Measurements from ENCODE around the gene UBLCP1. TPM values are rescaled to one million over a fixed set of nuclear protein-coding genes. Genes with fewer than 3 reads are reported as not detected.
"Not testable (repeated sequence)": the region's sequence is repeated elsewhere in the genome, so short reads cannot be mapped to it uniquely, and the experiment has no call there.

Gene UBLCP1
- total RNA-seq, 1 experiment from 2014 or later = 23.0 TPM

- ChIA-PET CTCF (no interaction called here), POLR2A (interaction anchor here (0.6 kb wide), 1 partner anchor 105 kb away, joined by 5 read pairs; no protein-coding TSS in a partner anchor)
Observed at GRCh38 chr5:159263569-159263905, 447 bp downstream of the UBLCP1 start.

GRCh38 chr5:159266764-159267163, 3.7 kb downstream of the UBLCP1 start:
- BruUV-seq (replicated peaks); DNase-seq; H3K27me3 Mint-ChIP-seq (ENCODE audit: insufficient read depth, unreplicated experiment); H3K9me3 Mint-ChIP-seq (ENCODE audit: unreplicated experiment); H3K27me3 ChIP-seq (replicated peaks; ENCODE audit: control insufficient read depth, insufficient read depth, low read length); H3K36me3 Mint-ChIP-seq (ENCODE audit: insufficient read depth, unreplicated experiment); H3K27ac Mint-ChIP-seq (ENCODE audit: unreplicated experiment); H3K36me3 ChIP-seq (ENCODE audit: control insufficient read depth, insufficient read depth, low read length); intact Hi-C loops (cut with micrococcal nuclease; ENCODE audit: unreplicated experiment); H3K4me3 Mint-ChIP-seq (ENCODE audit: unreplicated experiment); H3K4me3 ChIP-seq (ENCODE audit: low read depth, low read length); H3K9me3 ChIP-seq; POLR2A ChIA-PET; CTCF ChIA-PET: not testable (repeated sequence)
- H3K4me1 ChIP-seq = peaks cover 12% of the 10 kb centered on the region; the same call in 1 of the 2 replicates
- peaks cover 11% of the 10 kb centered on the region for H3K4me1 Mint-ChIP-seq (ENCODE audit: low read depth, unreplicated experiment)

More at GRCh38 chr5:159263569-159263905, 447 bp downstream of the UBLCP1 start:
- peaks cover 13% of the 10 kb centered on the region for H3K4me1 Mint-ChIP-seq (ENCODE audit: low read depth, unreplicated experiment)
- H3K36me3 Mint-ChIP-seq (ENCODE audit: insufficient read depth, unreplicated experiment) = peaks cover 7% of the 10 kb centered on the region
- TF ChIP-seq CTCF (IDR thresholded peaks at IDR 0.05; ENCODE audit: insufficient read depth in 1 of 2, low read depth in 1 of 2, low read length in 1 of 2, severe bottlenecking in 1 of 2, unreplicated experiment in 1 of 2) = no peak
- peak overlapping the region; percentile 95 for H3K27ac Mint-ChIP-seq (ENCODE audit: unreplicated experiment)
- Histone ChIP-seq H3K36me3 (ENCODE audit: control insufficient read depth, insufficient read depth, low read length) (no peaks in the 10 kb centered on the region), H3K4me3 (ENCODE audit: low read depth, low read length) (peak overlapping the region; percentile 85), H3K27me3 (replicated peaks; ENCODE audit: control insufficient read depth, insufficient read depth, low read length) (peaks cover 1% of the 10 kb centered on the region), H3K9me3 (no peaks in the 10 kb centered on the region), H3K4me1 (peaks cover 12% of the 10 kb centered on the region; the same call in 1 of the 2 replicates)
- intact Hi-C loops (cut with micrococcal nuclease; ENCODE audit: unreplicated experiment) = loop anchor here (1.0 to 2.0 kb wide), 2 partner anchors 54 to 107 kb away; partner anchors contain the start of gene RNF145
- DNase-seq = no peak
- H3K4me3 Mint-ChIP-seq (ENCODE audit: unreplicated experiment) = peak overlapping the region; percentile 89
- peaks cover 15% of the 10 kb centered on the region for H3K9me3 Mint-ChIP-seq (ENCODE audit: unreplicated experiment)
- H3K27me3 Mint-ChIP-seq (ENCODE audit: insufficient read depth, unreplicated experiment) = peaks cover 11% of the 10 kb centered on the region
- no TSS peak for BruUV-seq (replicated peaks)

- no peaks in the 10 kb centered on the region for H3K27me3 ChIP-seq (replicated peaks; ENCODE audit: control insufficient read depth, insufficient read depth, low read length)
- H3K4me1 Mint-ChIP-seq (ENCODE audit: low read depth, unreplicated experiment) = no peaks in the 10 kb centered on the region
- H3K9me3 ChIP-seq = no peaks in the 10 kb centered on the region
- intact Hi-C loops (cut with micrococcal nuclease; ENCODE audit: unreplicated experiment) = no loop called here
- H3K4me1 ChIP-seq = no peaks in the 10 kb centered on the region
- H3K36me3 Mint-ChIP-seq (ENCODE audit: insufficient read depth, unreplicated experiment) = peaks cover 16% of the 10 kb centered on the region
- no peak for DNase-seq
- ChIA-PET POLR2A (no interaction called here), CTCF (no interaction called here)
- H3K4me3 ChIP-seq (ENCODE audit: low read depth, low read length) = no peak overlapping the region
- no peak for TF ChIP-seq CTCF (IDR thresholded peaks at IDR 0.05; ENCODE audit: insufficient read depth in 1 of 2, low read depth in 1 of 2, low read length in 1 of 2, severe bottlenecking in 1 of 2, unreplicated experiment in 1 of 2)
- H3K27me3 Mint-ChIP-seq (ENCODE audit: insufficient read depth, unreplicated experiment) = no peaks in the 10 kb centered on the region
- H3K36me3 ChIP-seq (ENCODE audit: control insufficient read depth, insufficient read depth, low read length) = no peaks in the 10 kb centered on the region
- BruUV-seq (replicated peaks) = no TSS peak
- H3K9me3 Mint-ChIP-seq (ENCODE audit: unreplicated experiment) = no peaks in the 10 kb centered on the region
- H3K27ac Mint-ChIP-seq (ENCODE audit: unreplicated experiment) = no peak overlapping the region
- no peak overlapping the region for H3K4me3 Mint-ChIP-seq (ENCODE audit: unreplicated experiment)
Observed at GRCh38 chr5:159269723-159270122, 6.6 kb downstream of the UBLCP1 start.

- Histone ChIP-seq H3K27me3 (replicated peaks; ENCODE audit: control insufficient read depth, insufficient read depth, low read length) (no peaks in the 10 kb centered on the region), H3K36me3 (ENCODE audit: control insufficient read depth, insufficient read depth, low read length) (no peaks in the 10 kb centered on the region; the same call in 1 of the 2 replicates), H3K4me3 (ENCODE audit: low read depth, low read length) (no peak overlapping the region), H3K9me3 (no peaks in the 10 kb centered on the region), H3K4me1 (no peaks in the 10 kb centered on the region)
- ChIA-PET POLR2A (no interaction called here), CTCF (no interaction called here)
- H3K4me1 Mint-ChIP-seq (ENCODE audit: low read depth, unreplicated experiment) = no peaks in the 10 kb centered on the region
- no peak overlapping the region for H3K4me3 Mint-ChIP-seq (ENCODE audit: unreplicated experiment)
- H3K27ac Mint-ChIP-seq (ENCODE audit: unreplicated experiment) = no peak overlapping the region
- DNase-seq = no peak
- no peaks in the 10 kb centered on the region for H3K27me3 Mint-ChIP-seq (ENCODE audit: insufficient read depth, unreplicated experiment)
- no peaks in the 10 kb centered on the region for H3K9me3 Mint-ChIP-seq (ENCODE audit: unreplicated experiment)
- TF ChIP-seq CTCF (IDR thresholded peaks at IDR 0.05; ENCODE audit: insufficient read depth in 1 of 2, low read depth in 1 of 2, low read length in 1 of 2, severe bottlenecking in 1 of 2, unreplicated experiment in 1 of 2) = no peak
- intact Hi-C loops (cut with micrococcal nuclease; ENCODE audit: unreplicated experiment) = no loop called here
- peaks cover 32% of the 10 kb centered on the region for H3K36me3 Mint-ChIP-seq (ENCODE audit: insufficient read depth, unreplicated experiment)
- no TSS peak for BruUV-seq (replicated peaks)
Observed at GRCh38 chr5:159273923-159274322, 10.8 kb downstream of the UBLCP1 start.

All from Caco-2 (cell line).